ENCODE results near the gene CELSR3. TPM values are rescaled to one million over a fixed set of nuclear protein-coding genes. Genes with fewer than 3 reads are reported as not detected.

Gene CELSR3
- total and polyA plus RNA-seq, 7 donors: under 0.01 to 2.5 (median 0.36) TPM

DNA sequence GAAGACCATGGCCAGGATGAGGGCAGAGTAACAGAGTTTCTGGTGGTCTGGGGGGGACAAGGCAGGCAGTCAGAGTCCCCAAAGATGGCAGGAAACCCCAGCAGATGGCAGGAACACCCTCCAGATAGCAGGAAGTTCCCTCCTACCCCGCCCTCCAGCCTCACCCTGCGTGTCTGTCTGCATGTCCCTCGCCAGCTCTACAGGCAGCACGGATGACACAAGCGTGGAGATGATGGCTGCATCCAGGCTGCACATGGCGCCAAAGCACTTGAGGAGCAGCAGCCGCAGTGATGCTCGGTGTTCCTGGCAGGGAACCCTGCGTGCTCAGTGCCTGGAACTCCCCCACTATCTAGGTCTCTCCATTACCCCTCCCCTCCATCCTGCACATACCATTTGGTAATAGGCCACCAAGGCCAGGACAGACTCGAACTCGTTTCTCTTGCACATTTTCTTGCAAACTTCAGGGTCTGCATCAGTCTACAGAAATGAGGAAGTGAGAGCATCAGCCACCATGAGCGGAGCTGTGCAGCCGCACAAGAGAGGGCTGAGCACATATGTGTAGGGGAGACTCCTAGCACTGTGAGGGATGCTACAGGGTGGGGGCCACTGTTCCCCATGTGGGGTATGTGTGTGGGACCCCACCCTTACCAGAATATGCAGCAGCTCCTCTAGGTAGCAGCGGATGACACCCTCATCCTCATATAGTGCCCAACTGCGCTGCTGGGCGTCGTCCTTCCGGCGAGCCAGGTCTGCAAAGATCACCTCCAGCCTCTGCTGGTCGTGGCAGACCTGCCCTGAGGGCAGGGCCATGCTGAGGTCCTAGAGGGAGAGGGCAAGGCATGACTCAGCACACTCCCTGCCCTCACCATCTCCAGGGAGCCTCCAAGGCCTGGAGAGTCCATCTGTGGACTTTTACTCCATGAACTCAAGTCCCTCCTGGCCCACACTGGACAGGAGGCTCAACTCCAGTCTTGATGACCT is 17.0 kb upstream of the CELSR3 start:
- DNase-seq: no peak
- H3K27me3 ChIP-seq: no peaks in the 10 kb centered on the region
- no peak overlapping the region for H3K27ac ChIP-seq
- 82% methylated on average over 20 of the region's 20 CpGs for WGBS, 2 donors
- H3K36me3 ChIP-seq: peaks cover 0 to 48% (median 22%) of the 10 kb centered on the region in 4 donors
- no peak overlapping the region for H3K4me3 ChIP-seq
- intact Hi-C loops (cut with DNase I): loop anchor here (5.0 kb wide), 1 partner anchor 72 kb away; the partner anchor contains the start of gene UQCRC1
- TF ChIP-seq POLR2A (IDR thresholded peaks at IDR 0.05): no peak
- H3K4me1 ChIP-seq: peaks cover 0 to 18% (median 17%) of the 10 kb centered on the region in 4 donors
- no peaks in the 10 kb centered on the region for H3K9me3 ChIP-seq

DNA sequence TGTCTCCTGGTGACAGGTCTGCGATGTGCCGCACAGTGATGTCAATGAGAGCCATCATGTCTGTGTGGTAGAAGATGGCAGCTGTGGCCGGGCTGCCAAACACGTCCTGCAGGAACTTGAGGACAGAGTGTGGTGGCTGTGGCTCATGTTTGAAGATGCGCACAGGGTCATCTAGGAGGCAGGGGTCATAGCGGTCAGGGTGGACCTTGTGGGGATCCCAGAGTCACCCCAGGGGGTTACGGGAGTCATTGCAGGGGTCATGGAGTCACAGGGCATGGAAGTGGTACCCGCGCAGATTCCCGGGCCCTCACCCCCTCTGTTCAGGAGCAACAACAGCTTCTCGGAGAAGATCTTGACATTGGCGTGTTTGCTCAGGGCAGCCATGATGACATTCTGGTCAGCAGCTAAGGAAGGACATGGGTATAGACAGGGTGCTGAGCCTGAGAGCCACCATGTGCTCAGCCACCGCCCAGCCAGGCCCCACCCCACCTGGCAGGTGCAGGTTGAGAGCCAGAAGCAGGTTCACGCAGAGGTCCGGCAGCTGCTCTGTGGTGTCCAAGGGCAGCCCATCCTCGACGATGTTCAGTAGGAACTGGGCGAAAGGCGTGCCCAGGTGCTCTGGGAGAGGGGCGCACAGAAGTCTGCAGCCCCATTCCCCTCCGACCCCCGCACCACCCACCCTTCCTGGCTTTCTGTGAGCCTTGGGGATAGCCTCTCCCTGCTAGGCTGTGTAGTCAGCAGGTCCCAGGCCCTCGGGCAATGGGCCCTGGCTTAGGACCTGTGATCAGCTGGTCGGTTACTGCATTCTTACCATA is 16.1 kb upstream of the CELSR3 start:
- Histone ChIP-seq H3K36me3 (peaks cover 0 to 48% (median 22%) of the 10 kb centered on the region in 4 donors), H3K4me1 (peaks cover 0 to 9% (median 8%) of the 10 kb centered on the region in 4 donors), H3K27me3 (no peaks in the 10 kb centered on the region), H3K4me3 (no peak overlapping the region), H3K9me3 (no peaks in the 10 kb centered on the region), H3K27ac (no peak overlapping the region)
- no peak for TF ChIP-seq EP300 (IDR thresholded peaks at IDR 0.05)
- TF ChIP-seq POLR2A (IDR thresholded peaks at IDR 0.05): no peak
- no peak for TF ChIP-seq POLR2AphosphoS5 (IDR thresholded peaks at IDR 0.05)
- TF ChIP-seq, protein P1, sequence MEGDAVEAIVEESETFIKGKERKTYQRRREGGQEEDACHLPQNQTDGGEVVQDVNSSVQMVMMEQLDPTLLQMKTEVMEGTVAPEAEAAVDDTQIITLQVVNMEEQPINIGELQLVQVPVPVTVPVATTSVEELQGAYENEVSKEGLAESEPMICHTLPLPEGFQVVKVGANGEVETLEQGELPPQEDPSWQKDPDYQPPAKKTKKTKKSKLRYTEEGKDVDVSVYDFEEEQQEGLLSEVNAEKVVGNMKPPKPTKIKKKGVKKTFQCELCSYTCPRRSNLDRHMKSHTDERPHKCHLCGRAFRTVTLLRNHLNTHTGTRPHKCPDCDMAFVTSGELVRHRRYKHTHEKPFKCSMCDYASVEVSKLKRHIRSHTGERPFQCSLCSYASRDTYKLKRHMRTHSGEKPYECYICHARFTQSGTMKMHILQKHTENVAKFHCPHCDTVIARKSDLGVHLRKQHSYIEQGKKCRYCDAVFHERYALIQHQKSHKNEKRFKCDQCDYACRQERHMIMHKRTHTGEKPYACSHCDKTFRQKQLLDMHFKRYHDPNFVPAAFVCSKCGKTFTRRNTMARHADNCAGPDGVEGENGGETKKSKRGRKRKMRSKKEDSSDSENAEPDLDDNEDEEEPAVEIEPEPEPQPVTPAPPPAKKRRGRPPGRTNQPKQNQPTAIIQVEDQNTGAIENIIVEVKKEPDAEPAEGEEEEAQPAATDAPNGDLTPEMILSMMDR (IDR thresholded peaks at IDR 0.05): no peak
- no peak for DNase-seq
- intact Hi-C loops (cut with DNase I): no loop called here
- WGBS, 2 donors: 77 to 89% methylated on average over 24 of the region's 24 CpGs

DNA sequence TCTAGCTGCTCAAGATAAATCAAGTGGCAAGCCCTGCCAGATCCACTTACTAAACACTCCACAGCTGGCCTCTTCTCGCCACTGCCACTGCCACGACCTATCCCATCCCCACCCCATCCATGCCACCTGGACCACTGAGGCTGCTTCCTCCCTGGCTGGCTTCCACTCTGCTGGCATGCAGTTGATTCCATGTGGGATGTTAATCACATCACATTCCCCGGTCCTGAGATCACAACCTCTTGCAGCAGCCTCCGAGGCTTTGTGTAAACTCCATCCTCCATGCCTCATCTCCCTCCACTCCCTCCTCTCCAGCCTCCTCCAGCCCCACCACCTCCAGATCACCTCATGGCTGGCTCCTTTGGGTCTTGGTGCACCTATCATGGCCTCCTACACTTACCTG is 15.4 kb upstream of the CELSR3 start:
- H3K36me3 ChIP-seq: peaks cover 0 to 48% (median 22%) of the 10 kb centered on the region in 4 donors
- no peak overlapping the region for H3K27ac ChIP-seq
- no peaks in the 10 kb centered on the region for H3K9me3 ChIP-seq
- H3K4me1 ChIP-seq: peaks cover 0 to 2% (median under 1%) of the 10 kb centered on the region in 4 donors
- intact Hi-C loops (cut with DNase I): no loop called here
- TF ChIP-seq EP300 (IDR thresholded peaks at IDR 0.05) (no peak), POLR2AphosphoS5 (IDR thresholded peaks at IDR 0.05) (no peak), POLR2A (IDR thresholded peaks at IDR 0.05) (no peak)
- TF ChIP-seq, protein P1 (IDR thresholded peaks at IDR 0.05): no peak
- WGBS, 2 donors: 82 to 83% methylated on average over 4 of the region's 4 CpGs
- no peak overlapping the region for H3K4me3 ChIP-seq
- no peak for DNase-seq
- no peaks in the 10 kb centered on the region for H3K27me3 ChIP-seq

DNA sequence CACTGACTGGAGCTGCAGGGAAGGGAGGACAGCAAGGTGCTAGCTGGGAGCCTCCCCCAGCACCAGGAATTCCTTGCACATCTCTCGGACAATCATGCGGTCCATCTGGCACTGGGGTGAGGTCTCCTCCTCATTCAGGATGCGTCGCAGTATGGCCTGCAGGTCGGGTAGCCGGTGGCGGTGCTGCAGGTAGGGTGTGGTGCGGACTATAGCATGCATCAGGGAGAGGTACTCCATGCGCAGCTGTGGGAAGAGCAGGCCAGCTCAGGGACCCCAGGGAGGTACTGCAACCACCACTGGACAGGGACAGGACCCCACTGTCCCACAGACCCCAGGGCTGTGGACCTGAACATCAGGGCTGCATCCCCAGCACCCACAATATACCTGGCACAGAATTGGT is 11.8 kb upstream of the CELSR3 start:
- peaks cover 0 to 19% (median 9%) of the 10 kb centered on the region in 4 donors for H3K36me3 ChIP-seq
- no peaks in the 10 kb centered on the region for H3K4me1 ChIP-seq
- H3K4me3 ChIP-seq: no peak overlapping the region
- H3K9me3 ChIP-seq: no peaks in the 10 kb centered on the region
- H3K27me3 ChIP-seq: no peaks in the 10 kb centered on the region
- no peak overlapping the region for H3K27ac ChIP-seq
- TF ChIP-seq EP300 (IDR thresholded peaks at IDR 0.05) (no peak), POLR2A (IDR thresholded peaks at IDR 0.05) (no peak), POLR2AphosphoS5 (IDR thresholded peaks at IDR 0.05) (no peak)
- TF ChIP-seq, protein P1 (IDR thresholded peaks at IDR 0.05): no peak
- intact Hi-C loops (cut with DNase I): no loop called here
- WGBS, 2 donors: 92 to 95% methylated on average over 9 of the region's 9 CpGs
- DNase-seq: no peak

DNA sequence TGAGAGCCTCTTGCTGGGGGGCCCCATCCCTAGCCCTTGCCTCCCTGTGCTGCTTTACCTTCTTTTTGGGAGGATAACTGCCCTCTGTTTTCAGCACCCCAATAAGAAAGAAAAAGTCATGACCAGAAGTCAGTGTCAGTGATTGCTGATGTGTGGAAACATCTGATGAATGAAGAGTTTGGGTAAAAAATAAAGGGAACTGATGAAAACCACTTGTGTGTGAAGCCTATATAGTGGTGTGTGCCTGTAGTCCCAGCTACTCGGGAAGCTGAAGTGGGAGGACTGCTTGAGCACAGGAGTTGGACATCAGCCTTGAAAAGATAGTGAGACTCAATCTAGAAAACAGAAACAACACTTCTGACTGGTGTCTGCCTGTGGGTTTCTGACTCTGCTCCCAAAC is 9.8 kb upstream of the CELSR3 start:
- H3K36me3 ChIP-seq: peaks cover 0 to 3% (median 0%) of the 10 kb centered on the region in 4 donors
- H3K27me3 ChIP-seq: no peaks in the 10 kb centered on the region
- H3K9me3 ChIP-seq: no peaks in the 10 kb centered on the region
- H3K4me3 ChIP-seq: no peak overlapping the region
- intact Hi-C loops (cut with DNase I): no loop called here
- DNase-seq: no peak
- no peaks in the 10 kb centered on the region for H3K4me1 ChIP-seq
- H3K27ac ChIP-seq: no peak overlapping the region
- TF ChIP-seq EP300 (IDR thresholded peaks at IDR 0.05) (no peak), POLR2AphosphoS5 (IDR thresholded peaks at IDR 0.05) (no peak), POLR2A (IDR thresholded peaks at IDR 0.05) (no peak)
- TF ChIP-seq, protein P1 (IDR thresholded peaks at IDR 0.05): no peak
- 58 to 71% methylated on average over 1 of the region's 1 CpG for WGBS, 2 donors

All from sigmoid colon (tissue), 7 donors.